Gastroesophageal sphincter (tissue), 3 donors: ENCODE data around the gene ABCA1.

ENCODE experiments used
- CTCF ChIP-seq, 4 experiments: fragments of 200-600 bp in 2 of 4; fragments of 450-650 bp in 2 of 4; sonication (generic) in 1 of 4; IDR thresholded peaks; one replicate each; pipeline ENCODE4 v1.5.1; 2017 to 2019; ENCODE audit warnings: antibody characterized with exemption in 4 of 4, mild to moderate bottlenecking in 2 of 4, moderate library complexity in 2 of 4
- EP300 ChIP-seq: sonication (generic); formaldehyde crosslinking; IDR thresholded peaks from one replicate; pipeline ENCODE4 v1.6.1; 2017; ENCODE audit warnings: antibody characterized with exemption, mild to moderate bottlenecking

GRCh38 chr9:104923740-104924139 is 4.2 kb downstream of the ABCA1 start:
- TF ChIP-seq CTCF (IDR thresholded peaks at IDR 0.05), result no peak
- TF ChIP-seq EP300, result no peak
